D341Med (cell line): ENCODE measurements around the gene UTP11.

Experiments used
- DNase-seq: peaks from one replicate; pipeline ENCODE4 v3.0.0; 2012; ENCODE audit warnings: low spot score

The UTP11 gene

DNA sequence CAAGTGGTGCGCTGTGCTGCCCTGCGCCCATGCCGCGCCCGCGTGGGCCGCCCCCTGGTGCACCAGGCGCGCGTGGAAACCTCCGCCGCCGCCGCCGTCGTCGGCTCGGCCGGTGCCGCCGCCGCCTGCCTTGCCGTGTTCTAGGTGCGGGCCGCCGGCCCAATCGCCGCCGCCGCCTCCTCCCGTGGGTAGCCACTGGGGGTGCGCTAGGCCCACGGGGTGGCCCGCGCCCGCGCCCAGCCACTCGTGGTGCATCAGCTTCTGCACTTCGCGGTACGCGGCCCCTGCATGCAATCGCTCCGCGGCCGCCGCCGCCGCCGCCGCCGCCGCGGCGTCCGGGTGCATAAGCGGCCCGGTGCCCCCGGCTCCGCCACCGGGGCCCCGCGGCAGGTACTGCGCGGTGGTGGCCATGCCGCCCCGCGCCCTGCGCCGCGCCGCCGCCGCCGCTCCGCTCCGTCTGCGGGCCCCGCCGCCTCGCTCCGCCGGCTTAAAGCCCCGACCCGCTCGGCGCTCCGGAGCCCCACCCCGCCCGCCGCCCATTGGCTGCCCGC lies 33.9 kb downstream of the UTP11 start, which contains the start of gene POU3F1:
POU3F1 (minus strand) TSS at position 461 of the 551 bp plus-strand sequence; CDS start at position 411, 50 bp downstream.
- no peak for DNase-seq

DNA sequence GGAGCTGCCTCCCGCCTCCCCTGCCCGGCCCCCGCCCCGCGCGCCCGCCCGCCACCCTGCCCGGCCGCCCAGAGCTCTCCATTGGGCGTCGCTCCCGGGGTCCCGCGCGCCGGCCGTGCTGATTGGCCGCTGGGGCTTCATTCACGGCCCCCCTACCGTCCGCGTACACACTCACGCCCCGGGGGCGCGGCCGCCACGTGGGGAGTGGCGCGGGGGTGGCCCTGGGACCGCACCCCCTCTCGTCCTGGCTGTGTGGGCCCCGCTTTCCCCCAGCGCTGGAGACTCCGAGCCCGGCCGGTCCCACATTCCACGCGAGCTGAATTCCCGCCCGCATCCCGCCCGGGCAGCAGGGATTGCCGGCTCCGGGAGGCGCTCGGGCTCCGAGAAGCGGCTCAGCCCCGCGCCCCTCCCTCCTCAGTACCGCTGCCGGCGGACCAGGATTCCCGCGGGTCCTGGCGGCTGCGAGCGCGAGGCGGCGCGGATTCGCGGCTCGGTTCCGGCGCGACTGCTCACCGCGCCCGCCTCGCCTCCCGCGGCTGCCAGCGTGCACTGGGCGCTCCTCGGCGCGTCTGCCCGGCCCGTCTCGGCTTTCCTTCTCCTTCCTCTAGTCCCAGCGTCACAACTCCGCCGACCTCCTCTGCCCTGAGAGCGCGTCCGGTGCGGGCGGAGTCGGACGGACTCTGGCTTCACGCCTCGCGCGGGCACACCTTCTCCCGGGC lies 34.5 kb downstream of the UTP11 start:
- peak; percentile 96 for DNase-seq

- DNase-seq: no peak
These were observed 35.1 kb downstream of the UTP11 start for GRCh38 chr1:38047603-38048141.

GRCh38 chr1:38050397-38051078 lies 38.0 kb downstream of the UTP11 start:
- no peak for DNase-seq

DNA sequence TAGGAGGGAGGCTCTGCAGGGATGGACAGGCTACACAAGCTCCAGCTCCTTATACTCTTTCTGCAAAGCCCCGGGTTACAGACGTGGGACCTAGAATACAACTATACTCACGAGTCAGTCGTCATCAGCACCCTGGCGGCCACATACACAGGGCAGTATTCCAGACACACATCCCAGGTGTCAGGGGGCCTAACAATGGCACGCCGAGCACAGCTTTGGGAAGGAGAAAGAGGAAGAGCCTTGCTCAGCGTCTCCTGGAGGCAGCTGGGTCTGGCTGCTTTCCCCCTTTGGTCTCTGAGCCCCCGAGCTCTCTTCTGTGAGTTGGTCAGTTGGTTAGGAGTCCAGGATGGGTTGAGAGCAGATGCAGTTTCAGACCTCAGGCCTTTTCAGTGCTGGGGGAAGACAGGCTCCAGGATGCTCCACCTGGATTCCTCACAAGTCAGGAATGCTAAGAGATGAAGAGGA lies 38.6 kb downstream of the UTP11 start:
- no peak for DNase-seq

DNA sequence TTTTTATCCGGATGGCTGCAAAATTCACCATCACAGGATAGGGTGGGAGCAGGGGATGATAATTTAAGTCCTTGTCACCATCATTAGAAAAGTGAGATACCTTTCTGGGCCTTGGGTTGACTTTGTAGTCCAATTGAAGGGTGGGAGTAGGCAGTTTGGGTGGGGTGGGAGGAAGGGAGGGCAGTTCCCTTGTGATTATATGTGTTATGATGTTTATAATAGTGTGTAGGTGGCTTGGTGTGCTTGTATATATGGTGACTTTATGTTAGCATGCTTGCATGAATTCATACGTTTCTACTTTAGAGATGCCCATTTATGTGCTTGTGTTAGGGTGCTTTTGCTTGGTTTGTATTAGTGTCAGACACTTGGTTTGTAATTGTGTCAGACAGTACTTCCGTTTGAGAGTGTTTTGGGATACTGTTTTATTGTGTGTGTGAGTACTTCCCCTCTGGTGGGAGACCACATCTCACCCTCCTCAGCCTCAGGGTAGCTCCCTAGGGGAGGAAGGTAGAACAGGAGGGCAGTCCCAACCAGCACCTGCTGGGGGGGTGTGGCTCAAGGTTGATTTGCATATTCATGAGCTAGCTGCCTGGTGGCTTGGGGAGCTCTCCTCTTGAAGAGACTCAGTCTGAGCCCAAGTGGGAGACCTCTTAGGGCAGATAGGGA lies 40.3 kb downstream of the UTP11 start:
- no peak for DNase-seq

GRCh38 chr1:38053416-38054091 lies 41.0 kb downstream of the UTP11 start:
- DNase-seq: no peak

GRCh38 chr1:38055398-38055797 lies 42.9 kb downstream of the UTP11 start:
- no peak for DNase-seq

DNA sequence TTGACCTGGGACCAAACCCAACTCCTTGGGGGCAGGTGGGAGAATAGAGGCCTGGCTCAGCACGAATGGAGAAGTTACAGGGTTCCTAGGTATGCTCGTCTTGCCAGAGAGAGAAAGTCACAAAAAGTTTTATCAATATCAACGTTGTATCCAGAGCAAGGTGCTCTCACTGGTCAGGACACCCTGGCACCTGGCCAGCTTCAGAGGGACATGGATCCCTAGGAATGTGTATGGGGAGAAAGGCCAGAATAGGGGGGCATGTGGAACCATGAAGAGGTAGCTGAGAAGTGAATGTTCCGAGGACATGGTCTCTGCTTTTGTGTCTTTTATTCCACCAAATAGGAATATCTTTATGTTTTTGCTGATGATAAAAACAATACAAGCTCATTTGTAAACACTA lies 43.4 kb downstream of the UTP11 start:
- DNase-seq: no peak

DNA sequence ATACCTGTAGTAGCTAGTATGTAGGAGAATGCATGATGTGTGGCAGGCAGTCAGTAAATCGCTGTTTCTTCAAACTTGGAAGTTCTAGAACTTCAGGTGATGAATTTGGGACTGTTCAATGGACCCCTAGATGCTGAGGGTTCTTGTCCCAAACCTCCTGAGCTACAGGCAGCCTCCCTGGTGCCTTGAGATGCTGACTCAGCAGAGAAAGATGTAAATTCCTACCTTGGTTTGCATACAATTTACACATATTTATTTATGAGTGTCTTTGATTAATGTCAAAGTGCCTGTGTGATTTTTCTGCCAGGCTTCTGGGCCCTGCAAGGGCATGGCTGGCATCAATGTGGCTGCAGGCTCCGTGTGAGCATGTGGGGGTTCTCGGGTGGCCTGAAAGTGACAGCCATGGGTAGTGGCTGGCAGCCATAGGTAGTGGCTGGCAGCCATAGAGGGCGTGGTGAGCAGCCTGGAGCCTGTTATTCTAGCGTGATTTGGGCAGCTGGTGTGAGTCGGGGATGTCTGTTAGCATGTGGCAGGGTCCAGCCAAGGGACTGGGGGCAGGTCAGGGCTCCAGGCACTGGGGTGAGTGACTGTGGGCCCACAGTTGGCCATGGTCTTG lies 47.2 kb downstream of the UTP11 start:
- no peak for DNase-seq

DNA sequence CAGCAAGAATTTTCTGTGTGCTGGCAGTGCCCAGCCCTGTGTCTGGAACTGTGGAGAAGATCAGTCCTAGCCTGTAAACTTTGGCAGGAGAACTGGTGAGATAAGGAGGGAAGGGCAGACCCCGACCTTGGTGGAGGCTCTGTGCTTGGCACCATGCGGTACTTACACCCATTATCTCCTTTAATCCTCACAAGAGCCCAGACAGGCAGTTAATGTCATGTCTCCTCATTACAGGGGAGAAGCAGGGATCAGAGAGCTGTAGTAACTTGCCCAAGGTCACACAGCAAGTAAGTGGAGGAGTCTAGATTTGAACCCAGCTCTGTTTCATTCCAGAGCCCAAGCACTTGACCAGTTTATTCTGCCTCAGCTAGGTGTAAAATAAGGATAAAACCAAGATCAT lies 48.0 kb downstream of the UTP11 start:
- DNase-seq: no peak

- DNase-seq: no peak
These were observed 48.8 kb downstream of the UTP11 start for GRCh38 chr1:38061290-38061689.

- DNase-seq: no peak
These were observed 49.4 kb downstream of the UTP11 start for GRCh38 chr1:38061883-38062328.

- no peak for DNase-seq
These were observed 50.1 kb downstream of the UTP11 start for GRCh38 chr1:38062361-38063288.

DNA sequence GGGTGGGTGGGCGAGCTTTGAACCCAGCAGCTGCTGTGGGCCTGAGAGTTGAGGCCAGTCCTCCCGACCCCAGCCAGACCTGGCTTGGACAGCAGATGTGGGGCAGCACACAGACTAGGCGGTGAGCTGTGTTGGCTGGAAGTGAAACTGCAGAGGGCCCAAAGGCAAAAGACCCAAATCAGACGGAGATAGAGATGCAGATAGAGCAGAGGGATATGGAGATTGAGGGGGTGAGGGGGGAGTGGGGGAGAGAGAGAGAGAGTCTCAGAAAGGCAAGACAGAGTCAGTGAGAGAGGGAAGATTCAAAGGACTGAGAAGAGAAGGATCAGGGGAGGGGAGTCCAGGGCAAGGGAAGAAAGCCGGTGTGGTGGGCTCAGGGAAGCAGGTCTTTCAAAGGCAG lies 51.1 kb downstream of the UTP11 start:
- no peak for DNase-seq

DNA sequence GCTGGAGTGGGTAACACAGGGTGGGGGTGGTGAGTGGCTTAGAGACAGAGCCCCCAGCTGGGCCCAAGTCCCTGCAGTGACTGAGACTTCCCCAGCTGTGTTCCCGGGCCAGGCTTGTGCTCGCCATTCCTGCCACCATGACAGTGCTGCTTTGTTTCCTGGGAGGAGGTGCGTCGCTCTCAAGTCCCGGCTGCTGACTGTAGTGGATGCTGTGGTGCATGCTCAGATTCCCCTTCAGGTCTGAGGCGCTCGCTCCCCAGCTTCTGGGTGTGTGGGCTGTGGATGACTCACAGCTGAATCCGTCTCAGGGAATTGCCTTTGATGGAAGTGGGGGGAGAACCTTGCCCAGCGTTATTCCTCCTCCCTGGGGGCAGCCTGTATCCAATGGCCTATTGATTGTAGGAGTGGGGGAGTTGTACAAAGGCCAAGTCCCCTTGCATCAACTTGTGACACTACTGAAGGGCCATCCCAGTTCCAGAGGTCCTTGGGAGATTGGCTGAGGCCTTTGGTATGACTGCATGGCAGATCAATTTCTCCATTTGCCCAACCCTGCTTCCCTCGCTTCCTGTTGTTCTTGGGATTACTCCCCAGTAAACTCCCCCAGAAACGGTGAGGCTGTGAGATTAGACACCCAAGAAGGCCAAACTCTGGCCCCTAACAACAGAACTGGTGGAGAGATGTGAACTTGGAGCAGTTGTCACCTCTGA lies 51.8 kb downstream of the UTP11 start:
- no peak for DNase-seq

- no peak for DNase-seq
These were observed 55.9 kb downstream of the UTP11 start for GRCh38 chr1:38068220-38068979.

DNA sequence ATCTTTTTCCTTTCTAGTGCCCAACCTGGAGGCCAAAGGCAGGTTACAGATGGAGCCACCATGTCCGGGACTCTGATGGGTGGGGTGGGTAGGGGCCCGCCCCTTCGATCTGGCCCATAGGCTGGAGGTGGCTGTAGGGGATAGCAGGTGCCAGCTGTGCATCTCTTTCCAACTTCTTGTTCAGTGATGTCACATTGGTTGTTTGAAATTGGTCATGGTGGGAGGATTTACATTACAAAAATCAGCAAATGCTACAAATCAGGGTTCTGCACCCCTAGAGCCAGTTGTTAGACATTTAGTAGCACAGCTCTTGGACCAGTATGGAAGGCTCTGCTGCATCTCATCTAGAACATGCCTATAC lies 56.4 kb downstream of the UTP11 start:
- DNase-seq: no peak
